ENCODE data around the gene ADGRG2. TPM values are rescaled to one million over a fixed set of nuclear protein-coding genes. Genes with fewer than 3 reads are reported as not detected.

The ADGRG2 gene
- total RNA-seq, 1 experiment from 2014 or later = 0.09 TPM

GRCh38 chrX:18949291-18949943 is 172.9 kb downstream of the ADGRG2 start:
- CTCF ChIA-PET = no interaction called here
- Mint-ChIP-seq H3K4me3 (ENCODE audit: low read depth, unreplicated experiment) (no peak overlapping the region), H3K9me3 (ENCODE audit: low read depth, unreplicated experiment) (no peaks in the 10 kb centered on the region), H3K4me1 (ENCODE audit: low read depth, unreplicated experiment) (no peaks in the 10 kb centered on the region), H3K27ac (ENCODE audit: unreplicated experiment) (no peak overlapping the region), H3K36me3 (ENCODE audit: insufficient read depth, unreplicated experiment) (peaks cover 7% of the 10 kb centered on the region), H3K27me3 (ENCODE audit: unreplicated experiment) (no peaks in the 10 kb centered on the region)
- no peak for DNase-seq
- BruUV-seq (replicated peaks) = no TSS peak
- intact Hi-C loops (cut with micrococcal nuclease; ENCODE audit: unreplicated experiment) = no loop called here
- no peak for TF ChIP-seq CTCF (IDR thresholded peaks at IDR 0.05; ENCODE audit: unreplicated experiment)

- Mint-ChIP-seq H3K27ac (ENCODE audit: unreplicated experiment) (no peak overlapping the region), H3K4me1 (ENCODE audit: low read depth, unreplicated experiment) (no peaks in the 10 kb centered on the region), H3K36me3 (ENCODE audit: insufficient read depth, unreplicated experiment) (peaks cover 7% of the 10 kb centered on the region), H3K4me3 (ENCODE audit: low read depth, unreplicated experiment) (no peak overlapping the region), H3K27me3 (ENCODE audit: unreplicated experiment) (no peaks in the 10 kb centered on the region), H3K9me3 (ENCODE audit: low read depth, unreplicated experiment) (no peaks in the 10 kb centered on the region)
- no peak for TF ChIP-seq CTCF (IDR thresholded peaks at IDR 0.05; ENCODE audit: unreplicated experiment)
- intact Hi-C loops (cut with micrococcal nuclease; ENCODE audit: unreplicated experiment) = no loop called here
- DNase-seq = no peak
- CTCF ChIA-PET = no interaction called here
- no TSS peak for BruUV-seq (replicated peaks)
Measured at GRCh38 chrX:18946611-18947010, 175.7 kb downstream of the ADGRG2 start.

GRCh38 chrX:18946157-18946556 is 176.1 kb downstream of the ADGRG2 start:
- no peak overlapping the region for H3K27ac Mint-ChIP-seq (ENCODE audit: unreplicated experiment)
- no peak for TF ChIP-seq CTCF (IDR thresholded peaks at IDR 0.05; ENCODE audit: unreplicated experiment)

GRCh38 chrX:18945483-18945882 is 176.8 kb downstream of the ADGRG2 start:
- Mint-ChIP-seq H3K9me3 (ENCODE audit: low read depth, unreplicated experiment) (no peaks in the 10 kb centered on the region), H3K36me3 (ENCODE audit: insufficient read depth, unreplicated experiment) (no peaks in the 10 kb centered on the region), H3K4me3 (ENCODE audit: low read depth, unreplicated experiment) (no peak overlapping the region), H3K27ac (ENCODE audit: unreplicated experiment) (no peak overlapping the region), H3K27me3 (ENCODE audit: unreplicated experiment) (no peaks in the 10 kb centered on the region), H3K4me1 (ENCODE audit: low read depth, unreplicated experiment) (no peaks in the 10 kb centered on the region)
- intact Hi-C loops (cut with micrococcal nuclease; ENCODE audit: unreplicated experiment) = no loop called here
- no peak for DNase-seq
- TF ChIP-seq CTCF (IDR thresholded peaks at IDR 0.05; ENCODE audit: unreplicated experiment) = no peak
- no TSS peak for BruUV-seq (replicated peaks)
- CTCF ChIA-PET = no interaction called here

More at GRCh38 chrX:18946157-18946556, 176.1 kb downstream of the ADGRG2 start:
- Mint-ChIP-seq H3K4me3 (ENCODE audit: low read depth, unreplicated experiment) (no peak overlapping the region), H3K9me3 (ENCODE audit: low read depth, unreplicated experiment) (no peaks in the 10 kb centered on the region), H3K27me3 (ENCODE audit: unreplicated experiment) (no peaks in the 10 kb centered on the region), H3K4me1 (ENCODE audit: low read depth, unreplicated experiment) (no peaks in the 10 kb centered on the region), H3K36me3 (ENCODE audit: insufficient read depth, unreplicated experiment) (peaks cover 3% of the 10 kb centered on the region)
- intact Hi-C loops (cut with micrococcal nuclease; ENCODE audit: unreplicated experiment) = no loop called here
- CTCF ChIA-PET = no interaction called here
- BruUV-seq (replicated peaks) = no TSS peak
- DNase-seq = no peak

Measured in Calu3 (cell line).